Lower lobe of right lung (tissue), 2 donors: ENCODE measurements around the gene LRRC4. TPM values are rescaled to one million over a fixed set of nuclear protein-coding genes. Genes with fewer than 3 reads are reported as not detected.
A peak's percentile ranks its signal among the peaks of the same experiment; 100 is the strongest.

ENCODE experiments used
- ATAC-seq, 2 donors: fragments of 200-7000 bp; cut with Tn5 transposase; one replicate each; pipeline ENCODE4 v1.9.1; 2020 to 2022; ENCODE audit warnings: mild to moderate bottlenecking in 2 of 2, moderate library complexity in 2 of 2
- DNase-seq: peaks from one replicate; pipeline ENCODE4 v3.0.0-alpha.2; 2020
- H3K27ac ChIP-seq: fragments of 200-600 bp; one replicate; pipeline ENCODE4 v1.8.0; 2022
- H3K27me3 ChIP-seq: fragments of 200-600 bp; one replicate; pipeline ENCODE4 v1.8.0; 2022; ENCODE audit warnings: low read depth
- H3K36me3 ChIP-seq: fragments of 200-600 bp; one replicate; pipeline ENCODE4 v1.8.0; 2022; ENCODE audit warnings: mild to moderate bottlenecking
- H3K4me1 ChIP-seq: fragments of 200-600 bp; one replicate; pipeline ENCODE4 v1.8.0; 2022
- H3K4me3 ChIP-seq: fragments of 200-600 bp; one replicate; pipeline ENCODE4 v1.8.0; 2022; ENCODE audit warnings: mild to moderate bottlenecking
- H3K9me3 ChIP-seq: fragments of 200-600 bp; one replicate; pipeline ENCODE4 v1.8.0; 2022
- CTCF ChIP-seq: fragments of 200-600 bp; IDR thresholded peaks from one replicate; pipeline ENCODE4 v1.8.0; 2022; ENCODE audit warnings: antibody characterized with exemption, mild to moderate bottlenecking
- intact Hi-C: fragments of 100-400 bp; cut with DNase I; formaldehyde crosslinking; loops from one replicate; pipeline ENCODE4 v1.11.0; 2022
- total RNA-seq: library from RNA; stranded (reverse); fragmentation: NEBNext Ultra II Directional; extraction: Animal tissue kit (Norgen Biotek cat#: 25700); gene quantifications from one replicate; pipeline ENCODE4 v1.2.1, GENCODE V29; 2021
- donor health status: DM: no; HTN: yes; CAD: no; lungs with severe emphysema.

The LRRC4 gene
- total RNA-seq, 1 donor from 2014 or later, result 12.8 TPM

GRCh38 chr7:128053991-128054390, 22.8 kb upstream of the LRRC4 start:
- DNase-seq (no peak), ATAC-seq (no peak)
- Histone ChIP-seq H3K27me3 (no peaks in the 10 kb centered on the region), H3K36me3 (no peaks in the 10 kb centered on the region), H3K27ac (no peak overlapping the region), H3K4me3 (no peak overlapping the region), H3K4me1 (peaks cover 9% of the 10 kb centered on the region), H3K9me3 (no peaks in the 10 kb centered on the region)
- intact Hi-C loops, result no loop called here
- TF ChIP-seq CTCF, result no peak

GRCh38 chr7:128053023-128053422, 21.8 kb upstream of the LRRC4 start:
- Histone ChIP-seq H3K27me3 (no peaks in the 10 kb centered on the region), H3K36me3 (no peaks in the 10 kb centered on the region), H3K27ac (no peak overlapping the region), H3K9me3 (no peaks in the 10 kb centered on the region), H3K4me3 (no peak overlapping the region), H3K4me1 (peaks cover 9% of the 10 kb centered on the region)
- intact Hi-C loops, result no loop called here
- peak in 1 of 2 donors; percentile 16 for ATAC-seq
- no peak for DNase-seq
- no peak for TF ChIP-seq CTCF

- H3K4me1 ChIP-seq, result peaks cover 9% of the 10 kb centered on the region
- ATAC-seq (no peak), DNase-seq (no peak)
- no peaks in the 10 kb centered on the region for H3K9me3 ChIP-seq
- intact Hi-C loops, result no loop called here
- H3K36me3 ChIP-seq, result no peaks in the 10 kb centered on the region
- no peak overlapping the region for H3K4me3 ChIP-seq
- H3K27me3 ChIP-seq, result no peaks in the 10 kb centered on the region
- no peak overlapping the region for H3K27ac ChIP-seq
- TF ChIP-seq CTCF, result no peak
Measured at GRCh38 chr7:128052404-128052803, 21.2 kb upstream of the LRRC4 start.

- intact Hi-C loops, result no loop called here
- Histone ChIP-seq H3K27ac (no peak overlapping the region), H3K9me3 (no peaks in the 10 kb centered on the region), H3K4me1 (no peaks in the 10 kb centered on the region), H3K4me3 (no peak overlapping the region), H3K27me3 (no peaks in the 10 kb centered on the region), H3K36me3 (no peaks in the 10 kb centered on the region)
- ATAC-seq (no peak), DNase-seq (no peak)
- no peak for TF ChIP-seq CTCF
Measured at GRCh38 chr7:128045766-128046165, 14.5 kb upstream of the LRRC4 start.

- Histone ChIP-seq H3K9me3 (no peaks in the 10 kb centered on the region), H3K36me3 (no peaks in the 10 kb centered on the region), H3K27me3 (no peaks in the 10 kb centered on the region), H3K4me1 (no peaks in the 10 kb centered on the region), H3K4me3 (no peak overlapping the region), H3K27ac (no peak overlapping the region)
- no peak for TF ChIP-seq CTCF
- ATAC-seq (no peak), DNase-seq (no peak)
- intact Hi-C loops, result no loop called here
Measured at GRCh38 chr7:128045158-128045557, 13.9 kb upstream of the LRRC4 start.

- ATAC-seq, result no peak
- DNase-seq, result no peak
- no peaks in the 10 kb centered on the region for H3K27me3 ChIP-seq
- H3K36me3 ChIP-seq, result no peaks in the 10 kb centered on the region
- intact Hi-C loops, result no loop called here
- no peaks in the 10 kb centered on the region for H3K4me1 ChIP-seq
- H3K9me3 ChIP-seq, result no peaks in the 10 kb centered on the region
- H3K4me3 ChIP-seq, result no peak overlapping the region
- TF ChIP-seq CTCF, result no peak
- H3K27ac ChIP-seq, result no peak overlapping the region
Measured at GRCh38 chr7:128044064-128044463, 12.8 kb upstream of the LRRC4 start.
